GM18858 (cell line): Measurements from ENCODE around the gene RPL32.
"Not testable (repeated sequence)": the region's sequence is repeated elsewhere in the genome, so short reads cannot be mapped to it uniquely, and the experiment has no call there.

Experiments
- ATAC-seq: cut with Tn5 transposase; IDR thresholded peaks from one replicate; pipeline ENCODE4 v1.9.1; 2021; ENCODE audit not compliant: unreplicated experiment

Gene RPL32

GRCh38 chr3:12841149-12841969 is at the start of gene RPL32:
Gene RPL32, minus strand, starts transcription at chr3:12841565. Its CDS starts 1,328 bp downstream, at chr3:12840237.
- ATAC-seq = peak; percentile 66

DNA sequence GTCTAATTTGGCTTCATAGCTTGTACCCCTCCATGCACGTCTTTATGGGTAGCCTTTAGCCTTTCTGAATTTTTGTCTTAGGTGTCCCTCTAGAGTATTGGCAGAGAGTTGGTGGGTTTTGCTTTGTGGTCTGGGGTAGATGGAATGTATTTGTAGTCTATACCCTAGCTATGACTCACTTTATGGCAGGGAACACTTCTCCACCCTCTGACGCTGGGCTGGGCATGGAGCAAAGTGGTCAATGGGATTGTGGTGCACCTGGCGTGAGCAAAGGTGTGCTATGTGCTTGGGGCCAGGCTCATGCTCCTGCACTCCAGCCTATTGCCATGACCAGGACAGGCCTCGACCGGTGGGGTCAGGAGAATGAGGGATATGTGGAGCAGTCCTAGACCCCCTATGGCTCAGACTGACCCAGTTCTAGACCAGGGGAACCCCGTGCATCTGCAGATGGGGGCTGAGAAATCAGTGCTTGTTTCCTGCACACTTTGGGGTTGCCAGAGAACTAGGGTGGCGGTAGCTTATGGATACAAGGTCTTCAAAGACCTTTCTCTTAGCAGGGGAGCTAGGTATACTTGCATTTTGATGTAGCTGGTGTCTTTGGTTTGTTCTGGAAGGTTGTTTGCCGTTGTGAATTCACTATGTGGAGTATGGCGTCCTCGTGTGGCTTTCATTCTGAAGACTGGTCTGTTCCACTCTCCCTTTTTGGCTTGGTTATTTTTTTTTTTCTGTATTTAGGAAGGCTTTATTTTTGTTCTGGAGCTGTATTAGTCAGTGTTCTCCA is 49.4 kb upstream of the RPL32 start:
- no peak for ATAC-seq

- ATAC-seq = no peak
Measured at GRCh38 chr3:12886736-12887135, 45.4 kb upstream of the RPL32 start.

GRCh38 chr3:12886106-12886679 is 44.8 kb upstream of the RPL32 start:
- peak; percentile 48 for ATAC-seq

- no peak for ATAC-seq
Measured at GRCh38 chr3:12885583-12885930, 44.2 kb upstream of the RPL32 start.

- ATAC-seq = no peak
Measured at GRCh38 chr3:12884790-12885582, 43.6 kb upstream of the RPL32 start.

GRCh38 chr3:12884186-12884680 is 42.9 kb upstream of the RPL32 start:
- ATAC-seq = no peak

- ATAC-seq = no peak
Measured at GRCh38 chr3:12882336-12883310, 41.3 kb upstream of the RPL32 start.

DNA sequence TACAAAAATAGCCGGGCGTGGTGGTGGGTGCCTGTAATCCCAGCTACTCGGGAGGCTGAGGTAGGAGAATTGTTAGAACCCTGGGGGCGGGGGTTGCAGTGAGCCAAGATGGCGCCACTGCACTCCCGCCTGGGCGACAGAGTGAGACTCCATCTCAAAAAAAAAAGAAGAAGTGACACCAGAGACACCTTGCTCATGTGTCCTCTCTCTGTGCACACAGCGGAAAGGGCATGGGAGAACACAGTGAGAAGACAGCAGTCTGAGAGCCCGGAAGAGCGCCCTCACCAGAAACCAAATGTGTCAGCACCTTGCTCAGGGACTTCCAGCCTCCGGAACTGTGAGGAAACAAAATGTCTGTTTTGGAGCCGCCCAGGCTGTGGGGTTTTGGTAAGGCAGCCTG is 40.5 kb upstream of the RPL32 start:
- ATAC-seq = not testable (repeated sequence)

GRCh38 chr3:12879191-12879815 is 37.9 kb upstream of the RPL32 start:
- ATAC-seq = no peak

DNA sequence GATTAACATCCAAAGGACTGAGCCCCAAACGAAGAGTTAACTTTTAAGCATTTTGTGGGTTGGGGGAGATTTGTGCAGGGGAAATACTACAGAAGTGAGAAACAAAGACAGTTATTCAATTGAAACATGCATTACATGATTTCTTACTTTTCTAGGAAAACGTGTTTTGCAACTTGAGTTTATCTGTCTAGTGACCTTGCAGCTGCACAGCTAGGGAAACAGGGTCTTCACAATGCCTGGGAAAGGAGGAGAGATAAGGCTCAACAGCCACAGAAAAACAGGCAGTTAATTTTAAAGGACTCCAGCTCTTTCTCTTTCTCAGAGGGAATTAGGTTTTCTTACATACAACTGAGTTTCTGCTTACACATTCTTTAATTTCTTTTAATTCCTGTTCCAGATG is 37.4 kb upstream of the RPL32 start:
- not testable (repeated sequence) for ATAC-seq

GRCh38 chr3:12878141-12878574 is 36.8 kb upstream of the RPL32 start:
- ATAC-seq = no peak

- no peak for ATAC-seq
Measured at GRCh38 chr3:12877040-12877439, 35.7 kb upstream of the RPL32 start.

- ATAC-seq = no peak
Measured at GRCh38 chr3:12875857-12876836, 34.8 kb upstream of the RPL32 start.

DNA sequence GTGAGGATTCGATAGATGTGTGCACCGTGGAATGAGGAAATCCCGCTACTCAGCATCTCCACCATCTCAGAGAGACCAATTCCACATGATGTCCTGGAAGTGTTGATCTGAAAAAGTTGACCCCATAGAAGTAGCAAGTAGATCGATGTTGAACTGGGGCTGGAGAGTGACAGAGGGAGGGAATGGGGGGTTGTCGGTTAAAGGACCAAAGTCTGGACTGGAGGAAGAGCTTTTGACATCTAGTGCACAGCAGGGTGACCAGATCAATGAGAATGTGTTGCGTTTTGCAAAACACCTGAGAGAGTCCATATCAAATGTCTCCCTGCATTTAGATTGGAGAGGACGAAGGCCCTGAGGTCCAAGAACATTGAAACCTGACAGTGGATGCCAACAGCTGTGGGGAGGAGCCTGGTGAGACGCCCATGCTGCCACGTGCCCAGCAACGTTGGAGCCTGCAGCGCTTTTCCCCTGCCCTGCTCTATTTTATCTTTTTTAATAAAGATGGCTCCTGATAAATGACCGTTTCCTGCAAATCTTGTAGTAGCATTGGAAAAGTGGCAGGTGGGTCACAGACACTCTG is 30.1 kb upstream of the RPL32 start:
- ATAC-seq = no peak

GRCh38 chr3:12870942-12871341 is 29.6 kb upstream of the RPL32 start:
- no peak for ATAC-seq

DNA sequence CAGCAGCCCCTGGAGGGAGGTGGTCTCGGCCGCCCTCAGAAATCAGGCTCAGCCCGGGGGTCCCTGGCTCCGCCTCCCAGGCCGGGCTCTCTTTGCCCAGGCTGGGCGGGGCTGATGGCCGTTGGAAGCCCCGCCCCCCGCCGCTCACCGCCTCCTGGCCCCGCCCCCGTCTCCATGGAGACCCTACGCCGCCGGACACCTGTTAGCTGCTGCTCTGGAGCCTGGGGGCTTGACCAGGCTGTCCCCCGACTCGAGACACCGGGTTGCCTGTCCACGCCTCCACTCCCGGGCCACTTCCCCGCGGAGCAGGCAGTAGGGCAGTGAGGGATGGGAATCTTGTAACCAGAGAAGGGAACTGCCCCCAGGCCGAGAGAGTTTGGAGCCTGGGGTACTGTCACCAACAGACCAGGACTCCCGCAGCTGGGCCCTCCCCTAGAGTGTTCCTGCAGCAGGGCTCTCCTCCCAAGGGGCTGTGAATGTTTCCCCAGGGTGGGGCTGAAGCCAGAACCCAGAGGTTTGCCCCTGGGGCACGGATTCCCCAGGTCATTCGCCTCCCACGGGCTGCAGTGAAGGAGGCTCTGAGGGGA is 27.8 kb upstream of the RPL32 start:
- ATAC-seq = no peak
